Liver (tissue), 9 donors: ENCODE results near the gene DOCK8. TPM values are rescaled to one million over a fixed set of nuclear protein-coding genes. Genes with fewer than 3 reads are reported as not detected.
"Not testable (repeated sequence)": the region's sequence is repeated elsewhere in the genome, so short reads cannot be mapped to it uniquely, and the experiment has no call there.

Source experiments
- DNase-seq: peaks from one replicate; pipeline ENCODE4 v3.0.0-alpha.2; 2017; ENCODE audit warnings: low spot score
- H3K27ac ChIP-seq, 2 donors: one replicate each; pipeline ENCODE4 v1.7.0; 2013; ENCODE audit warnings: inconsistent platforms in 2 of 2, low read length in 2 of 2, control low read depth in 1 of 2, low read depth in 1 of 2, mild to moderate bottlenecking in 1 of 2
- H3K27me3 ChIP-seq, 4 donors: one replicate each; pipeline versions ENCODE4 v1.6.1 to v1.7.0; 2013; ENCODE audit warnings: low read length in 3 of 4, inconsistent platforms in 1 of 4, mild to moderate bottlenecking in 1 of 4, moderate library complexity in 1 of 4; ENCODE audit not compliant: control insufficient read depth in 4 of 4, insufficient read depth in 4 of 4
- H3K36me3 ChIP-seq, 4 donors: one replicate each; pipeline versions ENCODE4 v1.6.1 to v1.7.0; 2013; ENCODE audit warnings: low read length in 3 of 4, mild to moderate bottlenecking in 3 of 4, low read depth in 1 of 4, moderate library complexity in 1 of 4; ENCODE audit not compliant: control insufficient read depth in 4 of 4, insufficient read depth in 3 of 4
- H3K4me1 ChIP-seq, 4 donors: one replicate each; pipeline versions ENCODE4 v1.6.1 to v1.7.0; 2013; ENCODE audit warnings: low read length in 3 of 4, mild to moderate bottlenecking in 3 of 4, moderate library complexity in 1 of 4; ENCODE audit not compliant: control insufficient read depth in 4 of 4, insufficient read depth in 4 of 4
- H3K4me3 ChIP-seq, 3 donors: one replicate each; pipeline versions ENCODE4 v1.6.1 to v1.7.0; 2013; ENCODE audit warnings: low read length in 3 of 3, control low read depth in 1 of 3, low read depth in 1 of 3, mild to moderate bottlenecking in 1 of 3
- H3K9ac ChIP-seq, 2 donors: one replicate each; pipeline ENCODE4 v1.7.0; 2013; ENCODE audit warnings: low read length in 2 of 2, mild to moderate bottlenecking in 2 of 2, moderate library complexity in 2 of 2, control low read depth in 1 of 2, low read depth in 1 of 2
- H3K9me3 ChIP-seq, 4 donors: one replicate each; pipeline versions ENCODE4 v1.6.1 to v1.7.0; 2013; ENCODE audit warnings: low read length in 3 of 4; ENCODE audit not compliant: control insufficient read depth in 4 of 4
- CTCF ChIP-seq: fragments of 150-350 bp; IDR thresholded peaks from 2 replicates; pipeline ENCODE4 v1.5.1; 2017; ENCODE audit warnings: improper control_type of control experiment, low read depth, low read length; ENCODE audit not compliant: missing input control
- SP1 ChIP-seq: IDR thresholded peaks from 2 replicates; pipeline ENCODE4 v1.6.1; 2018; ENCODE audit warnings: antibody characterized with exemption, mild to moderate bottlenecking
- WGBS: extraction: QIAGEN DNeasy Blood & Tissue Kit; methylation state at CpG from one replicate; pipeline ENCODE4 v1.1.7; 2013; 5-methylcytosine and 5-hydroxymethylcytosine counted together
- polyA plus RNA-seq, 2 donors: library from polyadenylated mRNA; stranded (reverse) in 1 of 2; unstranded in 1 of 2; fragments of 200-250 nt in 1 of 2; fragments of >200 nt in 1 of 2; fragmentation: Nextera tagmentation in 1 of 2; extraction: Ambion mirVana in 1 of 2; gene quantifications; one replicate each; pipeline versions ENCODE4 v1.2.1 to v1.2.3, GENCODE V29; 2013 to 2015
- total RNA-seq, 2 donors: library from RNA; depleted of rRNA; stranded (reverse); fragments of >200 nt; gene quantifications; one replicate each; pipeline ENCODE4 v1.2.3, GENCODE V29; 2014
- TF ChIP-seq, protein P1 (sequence below): IDR thresholded peaks from 2 replicates; pipeline ENCODE4 v1.6.1; 2016; ENCODE audit warnings: antibody characterized with exemption, mild to moderate bottlenecking
- donor health status: healthy.
- donor health status: healthy.
- donor health status: healthy.
- donor health status: healthy.
- donor health status: healthy.

DOCK8 gene
- 10 to 100 TPM; 10.6 to 22.6 TPM for total RNA-seq
- polyA plus RNA-seq, result 1 to 10 TPM; 3.8 to 4.2 TPM

- H3K4me1 ChIP-seq, result peaks cover 0 to 10% (median 4%) of the 10 kb centered on the region in 4 donors
- peak within 1 kb of the TSS; percentile 67 to 80 for H3K27ac ChIP-seq
- peak within 1 kb of the TSS; percentile 22 to 44 for H3K9ac ChIP-seq
- 1% methylated on average over 103 of the region's 103 CpGs for WGBS
- H3K9me3 ChIP-seq, result no peaks in the 10 kb centered on the region
- DNase-seq, result peak; percentile 77
- peak within 1 kb of the TSS in 2 of 3 donors; percentile 15 to 77 for H3K4me3 ChIP-seq
- H3K36me3 ChIP-seq, result no peaks in the 10 kb centered on the region
- peaks cover 0 to 5% (median 0%) of the 10 kb centered on the region in 4 donors for H3K27me3 ChIP-seq
- TF ChIP-seq, protein P1, sequence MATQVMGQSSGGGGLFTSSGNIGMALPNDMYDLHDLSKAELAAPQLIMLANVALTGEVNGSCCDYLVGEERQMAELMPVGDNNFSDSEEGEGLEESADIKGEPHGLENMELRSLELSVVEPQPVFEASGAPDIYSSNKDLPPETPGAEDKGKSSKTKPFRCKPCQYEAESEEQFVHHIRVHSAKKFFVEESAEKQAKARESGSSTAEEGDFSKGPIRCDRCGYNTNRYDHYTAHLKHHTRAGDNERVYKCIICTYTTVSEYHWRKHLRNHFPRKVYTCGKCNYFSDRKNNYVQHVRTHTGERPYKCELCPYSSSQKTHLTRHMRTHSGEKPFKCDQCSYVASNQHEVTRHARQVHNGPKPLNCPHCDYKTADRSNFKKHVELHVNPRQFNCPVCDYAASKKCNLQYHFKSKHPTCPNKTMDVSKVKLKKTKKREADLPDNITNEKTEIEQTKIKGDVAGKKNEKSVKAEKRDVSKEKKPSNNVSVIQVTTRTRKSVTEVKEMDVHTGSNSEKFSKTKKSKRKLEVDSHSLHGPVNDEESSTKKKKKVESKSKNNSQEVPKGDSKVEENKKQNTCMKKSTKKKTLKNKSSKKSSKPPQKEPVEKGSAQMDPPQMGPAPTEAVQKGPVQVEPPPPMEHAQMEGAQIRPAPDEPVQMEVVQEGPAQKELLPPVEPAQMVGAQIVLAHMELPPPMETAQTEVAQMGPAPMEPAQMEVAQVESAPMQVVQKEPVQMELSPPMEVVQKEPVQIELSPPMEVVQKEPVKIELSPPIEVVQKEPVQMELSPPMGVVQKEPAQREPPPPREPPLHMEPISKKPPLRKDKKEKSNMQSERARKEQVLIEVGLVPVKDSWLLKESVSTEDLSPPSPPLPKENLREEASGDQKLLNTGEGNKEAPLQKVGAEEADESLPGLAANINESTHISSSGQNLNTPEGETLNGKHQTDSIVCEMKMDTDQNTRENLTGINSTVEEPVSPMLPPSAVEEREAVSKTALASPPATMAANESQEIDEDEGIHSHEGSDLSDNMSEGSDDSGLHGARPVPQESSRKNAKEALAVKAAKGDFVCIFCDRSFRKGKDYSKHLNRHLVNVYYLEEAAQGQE, result peak; percentile 17
- TF ChIP-seq SP1 (no peak), CTCF (peak; percentile 29)
Measured at GRCh38 chr9:214648-215493, at the start of gene DOCK8. DOCK8 (plus strand) TSS chr9:214865; CDS start chr9:214977, 112 bp downstream.

DNA sequence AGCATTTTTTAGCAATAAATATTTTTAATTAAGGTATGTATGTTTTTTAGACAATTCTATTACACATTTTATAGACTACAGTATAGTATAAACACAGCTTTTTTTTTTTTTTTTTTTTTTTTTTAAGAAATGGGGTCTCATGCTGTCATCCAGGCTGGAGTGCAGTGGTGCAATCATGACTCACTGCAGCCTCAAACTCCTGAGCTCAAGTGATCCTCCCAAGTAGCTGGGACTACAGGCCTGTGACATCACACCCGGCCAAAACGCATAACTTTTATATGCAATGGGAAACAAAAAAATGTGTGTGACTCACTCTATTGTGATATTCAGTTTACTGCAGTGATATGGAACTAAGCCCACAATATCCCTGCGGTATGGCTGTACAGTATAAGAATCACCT is 44.9 kb upstream of the DOCK8 start:
- H3K9me3 ChIP-seq, DNase-seq, H3K9ac ChIP-seq, H3K27me3 ChIP-seq, H3K4me1 ChIP-seq, H3K27ac ChIP-seq, H3K4me3 ChIP-seq, H3K36me3 ChIP-seq: not testable (repeated sequence)
- WGBS, result no CpG with 5 or more reads among the region's 3 CpGs

GRCh38 chr9:178140-178825 is 36.4 kb upstream of the DOCK8 start:
- H3K9me3 ChIP-seq, H3K4me1 ChIP-seq, H3K36me3 ChIP-seq, H3K9ac ChIP-seq, DNase-seq, H3K27me3 ChIP-seq: not testable (repeated sequence)
- WGBS, result under 1% methylated on average over 10 of the region's 23 CpGs
- H3K27ac ChIP-seq, result peak overlapping the region in 1 of 2 donors; percentile 31
- H3K4me3 ChIP-seq, result peak overlapping the region in 2 of 3 donors; percentile 53 to 63
